NCI-H1105 treated with DMSO at 0.1 percent for 48 hours (cell line): Measurements from ENCODE around the gene PCDHGA8.

ENCODE experiments used
- DNase-seq: peaks from one replicate; lab custom pipeline; 2025; lab: John Stamatoyannopoulos, UW

Gene PCDHGA8

GRCh38 chr5:141434006-141434405 is 41.6 kb downstream of the PCDHGA8 start:
- no peak for DNase-seq

DNA sequence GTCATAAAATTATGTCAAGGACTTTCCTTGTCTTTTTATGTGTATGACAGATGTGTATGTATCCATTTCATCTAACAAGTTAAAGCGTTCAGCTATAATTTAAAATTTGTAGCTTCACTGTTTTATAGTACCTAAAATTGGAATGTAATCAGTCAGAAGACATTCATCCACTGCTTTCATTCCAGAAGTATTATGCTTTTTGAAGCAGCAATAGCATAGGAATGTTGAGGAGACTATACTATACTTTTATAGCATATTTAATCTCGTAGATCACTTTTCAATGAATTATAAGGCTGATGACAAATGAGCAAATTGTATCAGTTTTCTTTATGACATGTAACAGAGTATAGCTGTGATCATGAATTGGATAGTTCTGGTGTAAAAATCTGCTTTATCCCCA is 44.8 kb downstream of the PCDHGA8 start:
- no peak for DNase-seq

- DNase-seq: no peak
Measured at GRCh38 chr5:141439411-141440141, 47.1 kb downstream of the PCDHGA8 start.

- DNase-seq: no peak
Measured at GRCh38 chr5:141440341-141440740, 47.9 kb downstream of the PCDHGA8 start.

GRCh38 chr5:141441571-141442170 is 49.2 kb downstream of the PCDHGA8 start:
- DNase-seq: no peak
